ENCODE measurements around the gene RFXANK.
"Not testable (repeated sequence)": the region's sequence is repeated elsewhere in the genome, so short reads cannot be mapped to it uniquely, and the experiment has no call there.

RFXANK gene

DNA sequence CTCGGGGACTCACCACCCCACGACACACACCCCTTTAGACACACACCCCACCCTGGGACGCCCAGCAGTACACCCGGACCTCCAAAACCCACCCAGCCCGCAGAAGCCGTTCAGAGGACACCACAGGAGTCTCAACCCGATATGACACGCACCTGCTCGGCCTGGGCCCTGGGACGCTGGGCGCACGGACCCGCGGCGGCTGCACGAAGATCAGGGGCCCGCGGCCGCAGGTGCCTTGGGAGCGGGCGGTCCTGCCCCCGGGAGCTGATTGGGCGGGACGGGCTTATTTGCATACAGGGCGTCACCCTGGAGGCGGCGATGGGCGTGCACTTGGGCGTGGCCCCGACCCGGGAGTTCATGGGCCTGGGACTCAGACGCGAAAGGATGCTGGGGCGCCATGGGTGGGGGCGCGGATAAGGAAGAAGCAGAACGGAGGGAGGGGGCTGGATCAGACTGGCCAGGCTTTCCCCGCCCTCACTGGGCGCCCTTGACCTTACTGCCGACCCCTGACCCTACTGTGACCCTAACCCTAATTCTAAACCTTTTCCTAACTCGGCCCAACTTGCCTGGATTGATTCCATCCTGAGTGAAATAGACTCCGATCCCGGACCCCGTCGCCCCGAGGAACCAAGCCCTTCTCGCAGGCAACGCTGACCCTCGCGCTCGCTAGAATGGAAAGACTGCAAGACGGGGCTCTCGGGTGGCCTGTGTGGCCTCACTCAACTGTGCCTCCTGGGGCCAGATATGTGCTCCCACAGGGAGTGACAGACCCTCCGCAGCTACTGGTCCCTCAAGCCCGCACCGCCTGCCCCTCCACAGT, 21.8 kb upstream of the RFXANK start, which contains the start of gene MEF2B:
Gene MEF2B, minus strand, starts transcription at position 211 of the 820 bp plus-strand sequence. CDS start 19,528 bp downstream, outside the sequence.
- DNase-seq: peak in 36 of 56 donors; percentile 0 to 64 (median 18)

DNA sequence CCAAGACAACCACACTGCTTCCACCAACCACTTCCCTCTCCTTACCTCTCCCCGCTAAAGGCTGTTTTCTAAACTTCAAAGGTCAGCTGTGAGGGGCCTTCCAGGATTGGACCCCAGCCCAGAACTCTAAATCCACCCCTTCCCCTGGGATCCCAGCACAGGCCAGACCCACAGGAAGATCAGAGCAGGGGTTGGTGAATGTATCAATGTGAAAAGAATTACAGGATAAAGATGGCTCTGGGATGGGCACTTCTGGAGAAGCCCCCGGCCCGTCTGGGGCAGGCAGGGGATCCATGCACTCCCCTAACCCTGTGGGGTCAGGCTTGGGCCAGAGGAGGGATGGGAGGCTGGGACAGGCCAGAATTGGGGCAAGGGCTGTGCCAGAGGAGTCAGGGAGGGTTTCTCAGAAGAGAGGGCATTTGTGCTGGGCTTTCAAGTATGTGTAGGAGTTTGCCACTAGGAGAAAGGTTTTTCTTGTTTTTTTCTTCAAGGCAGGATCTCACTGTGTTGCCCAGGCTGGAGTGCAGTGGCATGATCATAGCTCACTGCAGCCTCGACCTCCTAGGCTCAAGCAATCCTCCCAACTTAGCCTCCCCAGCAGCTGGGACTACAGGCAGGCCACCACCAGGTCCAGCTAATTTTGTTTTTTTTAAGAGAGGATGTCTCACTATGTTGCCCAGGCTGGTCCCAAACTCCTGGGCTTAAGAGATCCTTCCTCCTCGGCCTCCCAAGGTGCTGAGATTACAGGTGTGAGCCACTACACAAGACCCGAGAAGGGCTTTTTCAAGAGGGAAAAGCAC, 21.0 kb upstream of the RFXANK start:
- DNase-seq: no peak

DNA sequence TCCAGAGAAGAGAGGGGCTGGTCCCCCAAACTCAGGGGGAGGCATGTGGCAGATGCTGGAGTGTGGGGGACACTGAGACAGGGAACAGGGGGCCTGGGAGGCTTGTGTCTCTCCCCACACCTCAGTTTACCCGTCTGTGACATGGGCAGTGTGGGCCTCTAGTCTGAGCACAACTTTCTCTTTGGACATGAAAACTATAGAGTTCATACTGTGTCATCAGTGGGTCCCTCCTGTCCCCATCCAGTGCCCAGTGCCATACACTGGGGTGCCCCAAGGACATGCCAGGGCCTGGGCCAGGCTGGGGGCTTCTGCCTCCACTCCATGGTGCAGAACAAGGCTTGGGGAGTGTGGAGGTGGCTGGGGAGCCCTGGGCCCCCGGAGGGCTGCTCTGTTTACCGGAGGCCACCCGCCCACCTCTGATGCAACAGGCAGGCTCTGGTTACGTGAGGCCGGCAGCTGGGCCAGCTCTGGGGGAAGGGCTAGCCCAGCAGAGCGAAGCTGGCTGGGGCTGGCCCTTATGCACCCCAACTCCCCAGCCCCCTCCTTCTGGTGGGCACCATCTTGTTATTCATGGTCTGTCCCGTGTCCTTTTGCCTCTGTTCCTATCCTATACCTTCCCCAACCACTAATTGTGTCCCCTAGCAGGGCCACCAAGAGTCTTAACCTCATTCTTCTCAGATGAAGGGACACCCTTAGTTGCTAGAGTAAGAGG, 20.1 kb upstream of the RFXANK start:
- no peak for DNase-seq

GRCh38 chr19:19173243-19173642, 18.8 kb upstream of the RFXANK start:
- DNase-seq: not testable (repeated sequence)

DNA sequence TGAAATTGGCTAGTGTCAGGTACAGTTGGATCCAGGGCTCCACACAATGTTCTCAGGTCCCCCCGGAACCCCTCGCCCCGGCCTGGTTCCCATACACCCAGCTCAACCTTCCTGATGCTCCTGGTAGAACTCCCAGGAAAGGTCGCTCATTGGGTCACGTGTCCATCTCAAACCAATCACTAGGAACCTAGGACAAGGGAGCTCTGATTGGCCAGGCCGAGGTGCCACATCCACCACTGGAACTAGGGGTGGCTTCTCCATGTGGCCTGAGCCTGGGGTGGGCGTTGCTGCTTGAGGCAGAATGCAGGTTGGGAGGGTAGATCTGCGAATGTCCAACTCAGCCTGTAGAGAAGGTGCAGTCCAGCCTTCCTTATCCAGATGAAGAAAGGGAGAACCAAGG, 15.1 kb upstream of the RFXANK start:
- peak in 1 of 56 donors; percentile 13 for DNase-seq

GRCh38 chr19:19179548-19180441, 12.3 kb upstream of the RFXANK start:
- DNase-seq: no peak

GRCh38 chr19:19181488-19181998, 10.5 kb upstream of the RFXANK start:
- DNase-seq: no peak

- peak in 6 of 56 donors; percentile 3 to 8 (median 4) for DNase-seq
Measured at GRCh38 chr19:19185853-19186740, 6.0 kb upstream of the RFXANK start.

DNA sequence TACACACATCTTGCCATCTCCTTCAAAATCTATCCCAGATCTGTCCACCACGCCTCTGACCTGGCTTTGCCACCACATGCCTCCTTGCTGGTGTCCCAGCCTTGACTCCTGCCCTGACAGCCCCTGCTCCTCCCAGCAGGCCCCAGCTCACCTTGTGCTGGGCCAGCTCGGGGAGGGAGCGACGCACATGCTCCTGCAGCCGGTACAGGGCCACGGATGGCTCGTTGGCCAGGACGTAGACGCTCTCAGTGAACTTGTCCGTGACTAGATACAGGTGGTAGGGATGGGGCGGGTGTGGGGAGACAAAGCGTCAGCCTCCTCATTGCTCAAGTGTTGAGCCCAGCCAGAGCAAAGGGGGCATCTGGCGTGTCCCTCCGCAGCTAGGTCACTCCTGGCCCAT, 5.3 kb upstream of the RFXANK start:
- no peak for DNase-seq

- DNase-seq: no peak
Measured at GRCh38 chr19:19191768-19192077, 335 bp upstream of the RFXANK start.

DNA sequence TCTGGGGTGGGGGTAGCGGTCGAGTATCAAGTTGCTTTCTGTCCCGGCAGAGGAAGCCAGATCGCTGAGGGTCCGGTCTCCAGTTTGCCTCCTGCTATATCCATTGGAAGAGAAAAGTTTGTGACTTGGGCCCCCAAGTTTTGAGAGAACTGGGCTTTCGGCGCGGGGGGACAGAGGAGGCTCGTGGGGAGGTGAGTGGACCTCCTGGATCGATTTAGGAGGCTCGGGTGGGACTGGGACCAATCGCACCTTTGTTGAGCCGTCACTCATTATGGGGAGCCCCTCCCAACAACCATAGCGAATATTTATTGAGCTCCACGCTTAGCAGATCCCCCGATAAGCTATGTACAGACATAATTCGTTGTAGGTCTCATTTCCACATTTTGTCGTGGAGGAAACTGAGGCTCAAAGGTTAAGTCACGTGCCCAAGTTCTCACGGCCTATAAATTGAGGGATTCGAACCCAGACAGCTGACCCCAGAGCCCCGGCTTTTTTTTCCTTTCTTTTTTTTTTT, 909 bp downstream of the RFXANK start:
- no peak for DNase-seq

GRCh38 chr19:19193926-19194325, 1.9 kb downstream of the RFXANK start:
- no peak for DNase-seq

DNA sequence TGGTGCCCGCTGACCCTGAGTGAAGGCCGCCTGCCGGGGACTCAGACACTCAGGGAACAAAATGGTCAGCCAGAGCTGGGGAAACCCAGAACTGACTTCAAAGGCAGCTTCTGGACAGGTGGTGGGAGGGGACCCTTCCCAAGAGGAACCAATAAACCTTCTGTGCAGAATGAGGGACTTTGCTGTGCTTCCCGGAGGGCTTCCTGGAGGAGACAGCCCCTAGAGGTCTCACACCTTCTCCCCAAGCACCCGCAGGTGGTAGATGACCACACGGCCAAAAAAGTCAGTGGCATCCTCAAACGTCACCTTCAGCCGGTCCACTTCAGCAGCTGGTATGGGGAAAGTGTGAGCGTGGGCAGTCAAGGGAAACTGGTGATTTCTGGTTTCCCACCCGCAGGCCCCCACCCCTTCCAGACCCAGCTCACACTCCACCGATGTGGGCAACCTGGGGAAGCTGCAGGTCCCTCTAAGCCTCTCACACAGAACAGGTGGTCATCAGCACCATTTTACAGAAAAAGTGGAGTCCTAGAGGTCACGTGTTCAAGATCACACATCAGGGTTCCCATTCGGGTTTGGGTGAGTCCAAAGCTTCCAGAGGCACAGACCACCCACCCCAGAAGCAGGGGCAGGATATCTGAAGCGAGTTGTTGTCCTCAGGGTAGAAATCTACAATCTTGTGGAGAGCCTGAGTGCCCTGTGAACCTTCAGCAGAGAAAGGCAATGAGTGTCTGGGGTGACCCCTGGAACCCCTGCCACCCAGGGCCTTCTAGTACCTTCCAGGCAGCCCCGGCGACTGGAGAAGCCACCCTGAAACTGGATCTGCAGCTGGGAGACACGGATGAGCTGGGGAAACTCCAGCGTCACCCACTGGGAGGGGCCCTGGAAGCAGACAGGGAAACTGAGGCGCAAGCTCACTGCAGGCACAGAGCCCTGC, 9.9 kb downstream of the RFXANK start:
- DNase-seq: no peak

- no peak for DNase-seq
Measured at GRCh38 chr19:19202707-19203011, 10.6 kb downstream of the RFXANK start.

GRCh38 chr19:19203012-19203856, 11.2 kb downstream of the RFXANK start, which contains the start of gene NR2C2AP:
Gene NR2C2AP (minus strand): TSS chr19:19203414. CDS start chr19:19203060, 354 bp downstream.
- peak in 55 of 56 donors; percentile 21 to 93 (median 80) for DNase-seq

DNA sequence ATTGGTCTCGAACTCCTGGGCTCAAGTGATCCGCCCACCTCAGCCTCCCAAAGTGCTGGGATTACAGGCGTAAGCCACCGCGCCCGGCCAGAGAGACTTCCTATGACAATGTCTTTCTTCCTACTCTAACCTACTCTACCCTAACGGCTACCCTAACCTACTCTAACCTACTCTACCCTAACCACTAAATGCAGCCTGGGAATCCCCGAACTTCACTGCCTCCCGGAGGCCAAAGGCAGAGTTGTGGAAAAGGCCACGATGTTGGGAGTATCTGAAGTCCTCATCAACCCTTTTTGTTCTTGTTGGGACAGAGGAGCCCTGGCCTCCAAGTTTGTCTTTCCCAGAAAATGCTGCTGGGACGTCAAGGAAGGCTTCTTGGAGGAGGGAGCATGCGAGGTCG, 12.1 kb downstream of the RFXANK start:
- no peak for DNase-seq
